Measurements from ENCODE around the gene WSCD1.

WSCD1 gene

DNA sequence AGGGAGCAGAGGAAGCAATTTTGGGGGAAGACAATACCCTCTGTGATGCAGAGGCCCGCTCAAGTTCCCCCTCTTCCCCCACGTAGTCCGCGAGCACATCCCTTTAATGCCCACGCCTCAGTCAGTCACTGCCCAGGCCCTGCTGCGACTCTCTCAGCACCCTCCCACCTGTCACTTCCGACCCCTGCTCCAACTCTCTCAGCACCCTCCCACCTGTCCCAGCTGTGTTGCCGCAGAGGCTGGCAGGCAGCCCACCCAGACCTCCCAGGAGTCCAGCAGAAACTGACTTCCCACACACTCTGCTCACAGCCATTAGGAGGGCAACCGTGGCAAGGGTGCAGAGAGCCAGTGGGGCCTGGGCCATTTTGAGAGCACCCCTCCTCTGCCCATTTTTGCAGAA, 92.7 kb downstream of the WSCD1 start:
- no peak for DNase-seq

DNA sequence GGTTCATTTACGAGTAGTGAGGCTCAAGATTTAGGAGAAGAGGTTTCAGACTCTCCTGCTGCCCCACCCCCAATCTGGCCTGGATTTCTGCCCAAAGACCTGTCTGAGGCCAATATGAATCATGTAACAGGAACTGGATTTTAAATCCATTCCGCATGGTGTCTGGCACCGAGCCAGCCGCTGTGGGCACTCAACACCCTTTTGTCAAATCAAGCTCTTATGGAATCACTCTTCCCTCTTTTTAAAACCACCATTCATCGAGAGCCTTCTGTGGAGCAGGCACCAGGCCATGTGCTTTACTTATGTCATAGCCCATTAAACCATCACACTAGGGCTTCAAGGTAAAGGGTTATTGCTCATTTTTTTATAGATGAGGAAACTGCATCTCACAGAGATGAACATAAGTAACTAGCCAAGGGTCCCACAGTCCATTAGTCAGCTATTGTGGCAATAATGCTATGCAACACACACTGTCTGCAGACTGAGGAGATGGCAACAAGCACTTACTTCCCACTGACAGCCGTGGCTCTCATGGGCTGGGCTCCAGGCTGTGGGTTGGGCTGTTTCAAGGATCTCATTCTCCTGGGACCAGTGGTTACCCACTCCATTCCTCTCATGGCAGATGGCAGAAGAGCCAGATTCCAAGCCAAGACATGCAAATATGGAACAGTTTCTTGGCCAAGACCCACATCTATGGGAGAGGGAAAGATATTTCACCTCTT, 93.6 kb downstream of the WSCD1 start:
- peak; percentile 99 for DNase-seq

DNA sequence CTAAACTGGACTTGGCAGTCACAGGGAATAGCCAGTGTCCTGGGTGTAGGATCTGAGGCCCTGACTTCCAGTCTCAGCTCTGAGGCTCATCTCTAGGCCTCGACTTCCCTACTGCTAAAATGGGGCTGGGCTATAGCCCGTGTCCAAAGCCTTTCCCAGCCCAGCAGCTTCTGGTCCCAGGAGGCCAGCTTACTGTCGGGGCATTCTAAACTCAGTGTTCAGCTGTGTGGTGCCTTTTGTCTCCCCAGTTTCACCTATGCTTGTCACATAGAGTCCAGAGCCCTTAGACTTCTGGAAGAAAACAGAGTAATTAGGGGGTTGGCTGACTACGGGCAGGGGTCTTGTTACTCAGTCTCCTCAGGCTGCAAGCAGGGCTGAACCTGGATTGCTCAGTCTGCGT, 94.8 kb downstream of the WSCD1 start:
- no peak for DNase-seq

DNA sequence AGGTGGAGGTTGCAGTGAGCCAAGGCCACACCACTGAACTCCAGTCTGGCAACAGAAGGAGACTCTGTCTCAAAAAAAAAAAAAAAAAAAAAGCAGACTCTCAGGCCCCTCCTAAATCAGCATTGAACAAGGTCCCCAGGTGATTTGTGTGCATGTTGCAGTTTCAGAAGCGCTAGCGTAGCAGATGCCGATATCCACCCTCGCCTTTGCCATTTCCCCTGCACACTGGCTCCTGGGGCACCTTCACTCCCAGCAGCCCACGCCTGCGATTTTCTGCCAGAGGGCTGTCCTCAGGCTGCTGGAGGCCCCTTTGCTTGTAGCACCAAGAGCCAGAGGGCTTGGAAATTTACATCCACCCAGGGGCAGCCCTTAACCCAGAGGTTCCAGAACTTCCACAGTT, 95.6 kb downstream of the WSCD1 start:
- no peak for DNase-seq

GRCh38 chr17:6166492-6167179, 96.5 kb downstream of the WSCD1 start:
- DNase-seq, result no peak

DNA sequence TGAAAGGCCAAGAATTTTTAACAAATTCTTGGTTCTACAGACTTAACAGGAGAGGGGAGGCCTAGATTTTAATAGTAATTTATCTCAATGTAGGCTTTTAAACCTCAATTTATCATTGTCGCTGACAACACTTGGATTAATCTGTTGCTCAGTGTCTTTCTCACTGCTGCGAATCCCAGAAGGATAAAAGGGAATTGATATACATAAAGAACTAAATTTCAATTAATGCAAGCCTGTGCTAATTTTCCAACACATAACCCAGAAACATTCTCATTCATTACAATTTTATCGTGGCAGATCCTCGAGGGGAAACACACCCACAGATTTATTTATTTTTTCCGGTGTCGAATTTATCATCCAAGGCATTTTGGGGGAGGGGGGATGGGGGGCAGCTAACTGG, 98.1 kb downstream of the WSCD1 start:
- no peak for DNase-seq

DNA sequence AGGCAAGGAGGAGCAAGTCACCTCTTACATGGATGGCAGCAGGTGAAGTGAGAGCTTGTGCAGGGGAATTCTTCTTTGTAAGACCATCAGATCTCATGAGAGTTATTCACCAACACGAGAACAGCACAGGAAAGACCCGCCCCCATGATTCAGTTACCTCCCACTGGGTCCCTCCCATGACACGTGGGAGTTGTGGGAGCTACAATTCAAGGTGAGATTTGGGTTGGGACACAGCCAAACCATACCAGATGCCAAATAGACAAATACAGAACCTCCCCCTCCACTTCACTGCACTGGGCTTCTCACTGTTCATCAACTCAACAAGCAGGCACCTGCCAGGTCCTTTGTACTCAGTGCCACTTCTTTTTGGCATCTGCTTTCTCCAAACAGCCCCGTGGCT, 100.2 kb downstream of the WSCD1 start:
- no peak for DNase-seq

GRCh38 chr17:6172642-6173330, 102.6 kb downstream of the WSCD1 start:
- no peak for DNase-seq

DNA sequence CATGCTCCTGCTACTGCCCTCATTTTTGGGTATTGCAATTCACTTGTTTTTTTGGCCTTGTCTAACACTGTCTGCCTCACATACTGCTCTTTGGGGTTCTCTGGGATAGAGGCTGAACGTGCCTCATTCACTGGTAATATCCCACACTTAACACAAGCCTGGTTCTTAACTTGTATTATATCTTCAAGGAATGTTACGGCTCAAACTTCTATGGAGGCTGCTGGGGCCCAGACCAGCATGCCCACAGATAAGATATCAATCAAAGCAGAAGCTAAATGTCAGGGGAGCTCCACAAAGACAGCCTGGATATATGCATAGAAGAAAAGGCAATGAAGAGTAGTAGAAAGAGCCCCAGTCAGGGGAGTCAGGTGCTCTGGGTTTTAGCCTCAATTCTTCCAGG, 103.5 kb downstream of the WSCD1 start:
- DNase-seq, result no peak

Data from NCI-H446 treated with DMSO at 0.1 percent for 48 hours (cell line).